Endothelial cell of umbilical vein (primary cell): Measurements from ENCODE around the gene FRRS1.

Experiments
- EZH2 ChIP-seq: IDR thresholded peaks from 2 replicates; pipeline ENCODE4 v1.6.1; 2012; ENCODE audit warnings: borderline replicate concordance, low read depth, mild to moderate bottlenecking, moderate library complexity, low read length, inconsistent platforms; ENCODE audit not compliant: severe bottlenecking
- JUN ChIP-seq: IDR thresholded peaks from 2 replicates; pipeline ENCODE4 v1.6.1; 2011; ENCODE audit warnings: borderline replicate concordance, low read depth; ENCODE audit not compliant: insufficient read length, insufficient read depth
- MAX ChIP-seq: IDR thresholded peaks from 2 replicates; pipeline ENCODE4 v1.6.1; 2011; ENCODE audit not compliant: insufficient read depth, insufficient read length
- POLR2A ChIP-seq: IDR thresholded peaks from 2 replicates; pipeline ENCODE4 v1.6.1; 2012; ENCODE audit warnings: low read depth, mild to moderate bottlenecking, control low read depth, low read length
- POLR2AphosphoS5 ChIP-seq: IDR thresholded peaks from 2 replicates; pipeline ENCODE4 v1.6.1; 2012; ENCODE audit warnings: low read depth, mild to moderate bottlenecking, control low read depth, low read length, moderate library complexity; ENCODE audit not compliant: insufficient read depth
- TF ChIP-seq, protein P1 (sequence below), 2 donors: IDR thresholded peaks; 1 replicate in 1 of 2; 2 replicates in 1 of 2; pipeline ENCODE4 v1.5.1; 2011; ENCODE audit warnings: low read length in 2 of 2, mild to moderate bottlenecking in 2 of 2, moderate library complexity in 2 of 2, control low read depth in 1 of 2, inconsistent platforms in 1 of 2, low read depth in 1 of 2; ENCODE audit not compliant: insufficient read depth in 1 of 2; ENCODE audit errors: extremely low read depth in 1 of 2

- TF ChIP-seq, protein P1, sequence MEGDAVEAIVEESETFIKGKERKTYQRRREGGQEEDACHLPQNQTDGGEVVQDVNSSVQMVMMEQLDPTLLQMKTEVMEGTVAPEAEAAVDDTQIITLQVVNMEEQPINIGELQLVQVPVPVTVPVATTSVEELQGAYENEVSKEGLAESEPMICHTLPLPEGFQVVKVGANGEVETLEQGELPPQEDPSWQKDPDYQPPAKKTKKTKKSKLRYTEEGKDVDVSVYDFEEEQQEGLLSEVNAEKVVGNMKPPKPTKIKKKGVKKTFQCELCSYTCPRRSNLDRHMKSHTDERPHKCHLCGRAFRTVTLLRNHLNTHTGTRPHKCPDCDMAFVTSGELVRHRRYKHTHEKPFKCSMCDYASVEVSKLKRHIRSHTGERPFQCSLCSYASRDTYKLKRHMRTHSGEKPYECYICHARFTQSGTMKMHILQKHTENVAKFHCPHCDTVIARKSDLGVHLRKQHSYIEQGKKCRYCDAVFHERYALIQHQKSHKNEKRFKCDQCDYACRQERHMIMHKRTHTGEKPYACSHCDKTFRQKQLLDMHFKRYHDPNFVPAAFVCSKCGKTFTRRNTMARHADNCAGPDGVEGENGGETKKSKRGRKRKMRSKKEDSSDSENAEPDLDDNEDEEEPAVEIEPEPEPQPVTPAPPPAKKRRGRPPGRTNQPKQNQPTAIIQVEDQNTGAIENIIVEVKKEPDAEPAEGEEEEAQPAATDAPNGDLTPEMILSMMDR (IDR thresholded peaks at IDR 0.05; ENCODE audit: extremely low read depth in 1 of 2, insufficient read depth in 1 of 2, low read depth in 1 of 2, low read length in 2 of 2) = no peak
- TF ChIP-seq JUN (no peak), EZH2 (no peak), MAX (no peak), POLR2A (no peak), POLR2AphosphoS5 (no peak)
These were observed 11.7 kb downstream of the FRRS1 start for GRCh38 chr1:99754697-99755096.
